ENCODE results near the gene RBFA. TPM values are rescaled to one million over a fixed set of nuclear protein-coding genes. Genes with fewer than 3 reads are reported as not detected.

Gene RBFA
- total RNA-seq, 1 experiment from 2014 or later, result 39.5 TPM

DNA sequence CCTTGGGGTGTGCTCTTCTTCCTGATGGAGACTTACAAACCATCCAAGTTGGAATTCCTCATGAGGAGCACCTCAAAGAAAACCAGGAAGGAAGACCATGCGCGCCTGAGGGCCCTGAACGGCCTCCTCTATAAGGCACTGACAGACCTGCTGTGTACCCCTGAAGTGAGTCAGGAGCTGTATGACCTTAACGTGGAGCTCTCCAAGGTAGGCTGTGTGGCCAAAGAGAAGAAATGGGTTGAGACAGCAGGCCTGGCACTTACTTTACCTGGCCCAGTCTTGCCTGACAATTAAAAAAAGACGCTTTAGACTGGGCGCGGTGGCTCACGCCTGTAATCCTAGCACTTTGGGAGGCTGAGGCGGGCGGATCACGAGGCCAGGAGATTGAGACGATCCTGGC lies 3.1 kb downstream of the RBFA start:
- no TSS peak for BruUV-seq (replicated peaks)
- Histone ChIP-seq H3K27ac (ENCODE audit: low read depth, low read length, poor library complexity, severe bottlenecking) (no peak overlapping the region), H3K4me3 (ENCODE audit: low read depth, low read length, poor library complexity, severe bottlenecking) (no peak overlapping the region), H3K4me1 (ENCODE audit: insufficient read depth, low read length, poor library complexity, severe bottlenecking) (peaks cover 9% of the 10 kb centered on the region), H3K27me3 (replicated peaks; ENCODE audit: insufficient read depth, low read depth, low read length, poor library complexity) (no peaks in the 10 kb centered on the region), H3K9me3 (ENCODE audit: low read depth, low read length, poor library complexity, severe bottlenecking) (no peaks in the 10 kb centered on the region), H3K36me3 (ENCODE audit: insufficient read depth, low read length, poor library complexity, severe bottlenecking) (no peaks in the 10 kb centered on the region)
- CTCF ChIA-PET, result no interaction called here
- intact Hi-C loops (cut with micrococcal nuclease; ENCODE audit: unreplicated experiment), result loop anchor here (10.0 kb wide), 1 partner anchor 642 kb away; the partner anchor contains the start of gene NFATC1
- POLR2A ChIA-PET (ENCODE audit: low non-redundant PET), result no interaction called here
- no peak for TF ChIP-seq EZH2 (IDR thresholded peaks at IDR 0.05; ENCODE audit: borderline replicate concordance, low read depth, low read length, poor library complexity, severe bottlenecking)
- TF ChIP-seq, protein P1, sequence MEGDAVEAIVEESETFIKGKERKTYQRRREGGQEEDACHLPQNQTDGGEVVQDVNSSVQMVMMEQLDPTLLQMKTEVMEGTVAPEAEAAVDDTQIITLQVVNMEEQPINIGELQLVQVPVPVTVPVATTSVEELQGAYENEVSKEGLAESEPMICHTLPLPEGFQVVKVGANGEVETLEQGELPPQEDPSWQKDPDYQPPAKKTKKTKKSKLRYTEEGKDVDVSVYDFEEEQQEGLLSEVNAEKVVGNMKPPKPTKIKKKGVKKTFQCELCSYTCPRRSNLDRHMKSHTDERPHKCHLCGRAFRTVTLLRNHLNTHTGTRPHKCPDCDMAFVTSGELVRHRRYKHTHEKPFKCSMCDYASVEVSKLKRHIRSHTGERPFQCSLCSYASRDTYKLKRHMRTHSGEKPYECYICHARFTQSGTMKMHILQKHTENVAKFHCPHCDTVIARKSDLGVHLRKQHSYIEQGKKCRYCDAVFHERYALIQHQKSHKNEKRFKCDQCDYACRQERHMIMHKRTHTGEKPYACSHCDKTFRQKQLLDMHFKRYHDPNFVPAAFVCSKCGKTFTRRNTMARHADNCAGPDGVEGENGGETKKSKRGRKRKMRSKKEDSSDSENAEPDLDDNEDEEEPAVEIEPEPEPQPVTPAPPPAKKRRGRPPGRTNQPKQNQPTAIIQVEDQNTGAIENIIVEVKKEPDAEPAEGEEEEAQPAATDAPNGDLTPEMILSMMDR (conservative IDR thresholded peaks at IDR 0.05; ENCODE audit: low read depth, low read length), result no peak
- no peak for DNase-seq (ENCODE audit: low spot score)

DNA sequence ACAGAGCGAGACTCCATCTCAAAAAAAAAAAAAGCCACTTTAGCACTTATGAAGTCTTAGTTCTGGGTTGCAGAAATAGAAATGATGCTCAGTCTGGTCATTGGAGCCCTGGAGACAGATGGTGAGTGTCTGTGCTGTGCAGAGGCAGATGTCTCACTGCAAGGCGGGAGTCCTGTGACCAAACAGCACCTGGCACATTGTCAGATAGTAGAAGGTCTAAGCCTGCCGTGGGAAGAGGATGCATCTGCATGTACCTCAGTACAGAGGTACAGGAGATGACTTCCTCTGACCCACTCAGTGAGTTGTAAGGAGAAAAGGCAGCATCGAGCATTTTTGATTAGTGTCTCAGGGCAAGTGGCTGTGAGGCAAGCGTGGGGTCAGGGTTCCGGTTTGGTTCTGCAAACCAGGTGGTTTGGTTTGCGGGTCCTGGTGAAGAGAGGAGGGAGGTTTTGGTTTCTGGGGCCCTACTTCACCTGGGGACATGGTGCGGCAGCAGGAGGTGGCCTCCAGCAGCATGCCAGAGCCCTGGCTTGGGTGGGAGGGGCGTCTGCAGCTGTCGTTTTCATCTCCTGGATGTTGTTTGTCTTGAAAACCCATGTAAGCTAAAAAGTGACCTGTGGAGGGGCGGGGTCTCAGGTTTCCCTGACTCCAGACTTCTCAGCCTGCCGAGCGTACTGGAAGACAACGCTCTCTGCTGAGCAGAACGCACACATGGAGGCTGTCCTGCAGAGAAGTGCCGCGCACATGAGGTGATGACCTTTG lies 3.8 kb downstream of the RBFA start:
- TF ChIP-seq EZH2 (IDR thresholded peaks at IDR 0.05; ENCODE audit: borderline replicate concordance, low read depth, low read length, poor library complexity, severe bottlenecking), result no peak
- TF ChIP-seq, protein P1 (conservative IDR thresholded peaks at IDR 0.05; ENCODE audit: low read depth, low read length), result no peak
- ChIA-PET POLR2A (ENCODE audit: low non-redundant PET) (no interaction called here), CTCF (no interaction called here)
- no peak overlapping the region for H3K27ac ChIP-seq (ENCODE audit: low read depth, low read length, poor library complexity, severe bottlenecking)
- H3K4me1 ChIP-seq (ENCODE audit: insufficient read depth, low read length, poor library complexity, severe bottlenecking), result peaks cover 9% of the 10 kb centered on the region
- BruUV-seq (replicated peaks), result no TSS peak
- H3K4me3 ChIP-seq (ENCODE audit: low read depth, low read length, poor library complexity, severe bottlenecking), result no peak overlapping the region
- intact Hi-C loops (cut with micrococcal nuclease; ENCODE audit: unreplicated experiment), result loop anchor here (10.0 kb wide), 1 partner anchor 643 kb away; the partner anchor contains the start of gene NFATC1
- H3K36me3 ChIP-seq (ENCODE audit: insufficient read depth, low read length, poor library complexity, severe bottlenecking), result no peaks in the 10 kb centered on the region
- DNase-seq (ENCODE audit: low spot score), result no peak
- H3K9me3 ChIP-seq (ENCODE audit: low read depth, low read length, poor library complexity, severe bottlenecking), result no peaks in the 10 kb centered on the region
- H3K27me3 ChIP-seq (replicated peaks; ENCODE audit: insufficient read depth, low read depth, low read length, poor library complexity), result no peaks in the 10 kb centered on the region

DNA sequence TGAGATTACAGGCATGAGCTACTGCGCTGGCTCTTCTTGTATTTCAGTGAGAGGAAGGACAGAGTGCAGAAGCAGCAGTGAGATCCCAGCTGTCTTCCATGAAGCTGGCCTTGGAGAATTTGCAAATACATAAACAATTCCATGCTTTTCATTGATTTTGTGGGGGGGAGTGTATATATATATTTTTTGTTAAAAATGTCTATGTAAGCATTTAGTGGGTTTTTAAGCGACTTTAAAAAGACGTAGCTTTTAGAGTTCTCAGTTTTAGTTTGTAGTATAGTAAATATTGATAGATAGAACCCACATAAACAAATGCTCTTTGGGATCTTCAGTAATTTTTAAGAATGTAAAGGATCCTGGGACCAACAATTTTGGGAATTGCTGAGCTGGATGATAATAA lies 6.3 kb downstream of the RBFA start:
- POLR2A ChIA-PET (ENCODE audit: low non-redundant PET), result no interaction called here
- CTCF ChIA-PET, result no interaction called here
- BruUV-seq (replicated peaks), result no TSS peak
- no peak for DNase-seq (ENCODE audit: low spot score)
- Histone ChIP-seq H3K4me1 (ENCODE audit: insufficient read depth, low read length, poor library complexity, severe bottlenecking) (peaks cover 6% of the 10 kb centered on the region), H3K9me3 (ENCODE audit: low read depth, low read length, poor library complexity, severe bottlenecking) (no peaks in the 10 kb centered on the region), H3K27ac (ENCODE audit: low read depth, low read length, poor library complexity, severe bottlenecking) (no peak overlapping the region), H3K4me3 (ENCODE audit: low read depth, low read length, poor library complexity, severe bottlenecking) (no peak overlapping the region), H3K27me3 (replicated peaks; ENCODE audit: insufficient read depth, low read depth, low read length, poor library complexity) (no peaks in the 10 kb centered on the region), H3K36me3 (ENCODE audit: insufficient read depth, low read length, poor library complexity, severe bottlenecking) (peaks cover 8% of the 10 kb centered on the region)
- TF ChIP-seq, protein P1 (conservative IDR thresholded peaks at IDR 0.05; ENCODE audit: low read depth, low read length), result no peak
- no peak for TF ChIP-seq EZH2 (IDR thresholded peaks at IDR 0.05; ENCODE audit: borderline replicate concordance, low read depth, low read length, poor library complexity, severe bottlenecking)
- intact Hi-C loops (cut with micrococcal nuclease; ENCODE audit: unreplicated experiment), result no loop called here
